H1 (cell line): ENCODE measurements around the gene UROC1. TPM values are rescaled to one million over a fixed set of nuclear protein-coding genes. Genes with fewer than 3 reads are reported as not detected.

Source experiments
- CTCF ChIA-PET: fragments of 300-600 bp; sonication (Branson Sonifier 250); formaldehyde crosslinking; loops from one replicate; lab custom pipeline; 2021; ENCODE audit not compliant: partially characterized antibody; lab: Charles Lee
- POLR2A ChIA-PET: fragments of 300-600 bp; sonication (Branson Sonifier 250); formaldehyde crosslinking; loops from one replicate; lab custom pipeline; 2021; ENCODE audit warnings: inconsistent platforms; ENCODE audit not compliant: partially characterized antibody; lab: Charles Lee
- DNase-seq, 2 experiments: peaks; one replicate each; pipeline versions ENCODE4 v3.0.0 to v3.0.0-alpha.2; 2010 to 2022; ENCODE audit warnings: low spot score in 2 of 2, low read depth in 1 of 2, mixed read lengths in 1 of 2
- FAIRE-seq: peaks from 2 replicates; lab custom pipeline; 2011; peaks lifted over from hg19 to GRCh38; lab: Jason Lieb, UNC
- H2AFZ ChIP-seq: 2 replicates; pipeline ENCODE4 v1.8.1; 2012; ENCODE audit warnings: low read length, inconsistent platforms
- H2AK5ac ChIP-seq: 2 replicates; pipeline ENCODE4 v1.6.1; 2013; ENCODE audit warnings: low read depth, low read length
- H2BK120ac ChIP-seq: replicated peaks from 2 replicates; pipeline ENCODE3; 2013; ENCODE audit warnings: low read depth, low read length, inconsistent platforms
- H2BK12ac ChIP-seq: 2 replicates; pipeline ENCODE4 v1.6.1; 2013; ENCODE audit warnings: low read depth, low read length
- H2BK15ac ChIP-seq: 2 replicates; pipeline ENCODE4 v1.6.1; 2013; ENCODE audit warnings: low read length
- H2BK20ac ChIP-seq: 2 replicates; pipeline ENCODE4 v1.6.1; 2013; ENCODE audit warnings: low read length
- H2BK5ac ChIP-seq: 2 replicates; pipeline ENCODE4 v1.6.1; 2013; ENCODE audit warnings: low read depth, low read length
- H3K14ac ChIP-seq: 2 replicates; pipeline ENCODE4 v1.6.1; 2013; ENCODE audit warnings: inconsistent platforms; ENCODE audit not compliant: insufficient read length
- H3K18ac ChIP-seq: 2 replicates; pipeline ENCODE4 v1.6.1; 2013; ENCODE audit warnings: low read length; ENCODE audit errors: extremely low read depth
- H3K23ac ChIP-seq: 2 replicates; pipeline ENCODE4 v1.6.1; 2013; ENCODE audit warnings: inconsistent platforms; ENCODE audit not compliant: insufficient read length
- H3K23me2 ChIP-seq: 2 replicates; pipeline ENCODE4 v1.6.1; 2013; ENCODE audit warnings: low read depth, low read length
- H3K27ac ChIP-seq: 2 replicates; pipeline ENCODE4 v1.6.1; 2011; ENCODE audit warnings: low read depth, low read length, inconsistent platforms
- H3K27me3 ChIP-seq, 4 experiments: replicated peaks in 1 of 4; 1 replicate in 1 of 4; 2 replicates in 3 of 4; pipeline versions ENCODE4 v1.6.1 to v1.8.1; 2011 to 2013; ENCODE audit warnings: low read length in 3 of 4, mild to moderate bottlenecking in 3 of 4, inconsistent platforms in 2 of 4, mixed read lengths in 2 of 4, moderate library complexity in 1 of 4; ENCODE audit not compliant: control insufficient read depth in 3 of 4, insufficient read depth in 3 of 4; ENCODE audit errors: extremely low read depth in 1 of 4
- H3K36me3 ChIP-seq, 4 experiments: 2 replicates each; pipeline versions ENCODE4 v1.6.1 to v1.8.1; 2011 to 2013; ENCODE audit warnings: mild to moderate bottlenecking in 4 of 4, low read length in 3 of 4, moderate library complexity in 2 of 4, control low read depth in 1 of 4, inconsistent platforms in 1 of 4; ENCODE audit not compliant: insufficient read depth in 4 of 4, control insufficient read depth in 2 of 4
- H3K4ac ChIP-seq: replicated peaks from 2 replicates; pipeline ENCODE3; 2013; ENCODE audit warnings: low read length, low read depth, mixed read lengths, inconsistent platforms; ENCODE audit not compliant: insufficient read length
- H3K4me1 ChIP-seq, 4 experiments: replicated peaks in 1 of 4; 1 replicate in 1 of 4; 2 replicates in 3 of 4; pipeline versions ENCODE4 v1.6.1 to v1.8.1; 2011 to 2013; ENCODE audit warnings: low read length in 3 of 4, inconsistent platforms in 2 of 4, mixed read lengths in 1 of 4; ENCODE audit not compliant: insufficient read depth in 4 of 4, control insufficient read depth in 3 of 4
- H3K4me2 ChIP-seq, 2 experiments: 2 replicates each; pipeline versions ENCODE4 v1.6.1 to v1.8.1; 2011 to 2013; ENCODE audit warnings: low read depth in 2 of 2, low read length in 2 of 2, control low read depth in 1 of 2, inconsistent platforms in 1 of 2, mild to moderate bottlenecking in 1 of 2; ENCODE audit not compliant: insufficient read depth in 1 of 2
- H3K4me3 ChIP-seq, 4 experiments: fragments of 200-600, 300-600 bp in 1 of 4; sonication (generic), shearing (Covaris generic), sonication (Bioruptor Twin) in 1 of 4; 2 replicates each; pipeline versions ENCODE4 v1.5.1 to v1.8.1; 2011 to 2016; ENCODE audit warnings: low read length in 4 of 4, low read depth in 3 of 4, control low read depth in 2 of 4, inconsistent platforms in 2 of 4, mild to moderate bottlenecking in 2 of 4, mixed read lengths in 1 of 4, moderate library complexity in 1 of 4; ENCODE audit not compliant: insufficient read depth in 2 of 4; ENCODE audit errors: extremely low read depth in 1 of 4
- H3K56ac ChIP-seq: replicated peaks from 2 replicates; pipeline ENCODE3; 2013; ENCODE audit warnings: low read depth, mild to moderate bottlenecking, mixed read lengths, low read length, inconsistent platforms; ENCODE audit not compliant: insufficient read length
- H3K79me1 ChIP-seq: 2 replicates; pipeline ENCODE4 v1.6.1; 2013; ENCODE audit warnings: low read depth, low read length, control low read depth
- H3K79me2 ChIP-seq, 2 experiments: 2 replicates each; pipeline versions ENCODE4 v1.6.1 to v1.8.1; 2012 to 2013; ENCODE audit warnings: low read length in 2 of 2, mild to moderate bottlenecking in 2 of 2, inconsistent platforms in 1 of 2; ENCODE audit not compliant: insufficient read depth in 2 of 2, control insufficient read depth in 1 of 2
- H3K9ac ChIP-seq, 4 experiments: replicated peaks in 1 of 4; 1 replicate in 1 of 4; 2 replicates in 3 of 4; pipeline versions ENCODE4 v1.6.1 to v1.8.1; 2011 to 2013; ENCODE audit warnings: low read depth in 3 of 4, low read length in 3 of 4, control low read depth in 2 of 4, mild to moderate bottlenecking in 2 of 4, moderate library complexity in 2 of 4, inconsistent platforms in 1 of 4; ENCODE audit errors: extremely low read depth in 1 of 4
- H3K9me3 ChIP-seq, 2 experiments: 2 replicates each; pipeline versions ENCODE4 v1.6.1 to v1.8.1; 2012 to 2013; ENCODE audit warnings: mild to moderate bottlenecking in 2 of 2, moderate library complexity in 2 of 2, control low read depth in 1 of 2, inconsistent platforms in 1 of 2, low read depth in 1 of 2, low read length in 1 of 2, mixed read lengths in 1 of 2; ENCODE audit not compliant: insufficient read depth in 2 of 2
- H4K20me1 ChIP-seq, 2 experiments: replicated peaks in 1 of 2; 2 replicates each; pipeline versions ENCODE3 to v1.8.1; 2011 to 2013; ENCODE audit warnings: inconsistent platforms in 2 of 2, low read length in 2 of 2, mild to moderate bottlenecking in 1 of 2; ENCODE audit not compliant: insufficient read depth in 2 of 2, control insufficient read depth in 1 of 2
- H4K5ac ChIP-seq: 2 replicates; pipeline ENCODE4 v1.6.1; 2013; ENCODE audit warnings: low read length, low read depth, mixed read lengths, inconsistent platforms; ENCODE audit not compliant: insufficient read length
- H4K8ac ChIP-seq: 2 replicates; pipeline ENCODE4 v1.8.0; 2013; ENCODE audit warnings: mild to moderate bottlenecking, moderate library complexity, low read length, inconsistent platforms; ENCODE audit not compliant: insufficient read depth; ENCODE audit errors: extremely low read depth
- H4K91ac ChIP-seq: replicated peaks from 2 replicates; pipeline ENCODE3; 2013; ENCODE audit warnings: low read length, mixed read lengths, inconsistent platforms; ENCODE audit not compliant: insufficient read length
- ASH2L ChIP-seq: fragments of 200-600, 300-600 bp; sonication (generic); IDR thresholded peaks from one replicate; pipeline ENCODE4 v1.7.1; 2017; ENCODE audit warnings: low read length
- EZH2 ChIP-seq: fragments of 200-600 bp; sonication (generic); IDR thresholded peaks from 2 replicates; pipeline ENCODE4 v1.7.1; 2012; ENCODE audit warnings: low read depth, mild to moderate bottlenecking, moderate library complexity, low read length, inconsistent platforms; ENCODE audit not compliant: severe bottlenecking
- GTF2F1 ChIP-seq: IDR thresholded peaks from 2 replicates; pipeline ENCODE4 v1.6.1; 2012; ENCODE audit warnings: low read depth, low read length, improper control_type of control experiment, borderline replicate concordance
- RFX5 ChIP-seq: IDR thresholded peaks from 2 replicates; pipeline ENCODE4 v1.6.1; 2011; ENCODE audit warnings: low read depth, low read length, improper control_type of control experiment, borderline replicate concordance
- RXRA ChIP-seq: IDR thresholded peaks from 2 replicates; pipeline ENCODE4 v1.6.1; 2011; ENCODE audit warnings: low read depth, mild to moderate bottlenecking, low read length, moderate library complexity; ENCODE audit not compliant: insufficient read depth
- SAP30 ChIP-seq: fragments of 300-600 bp; sonication (generic); IDR thresholded peaks from 2 replicates; pipeline ENCODE4 v1.7.1; 2012; ENCODE audit warnings: low read length, moderate library complexity, mild to moderate bottlenecking, inconsistent platforms; ENCODE audit not compliant: insufficient read depth, insufficient replicate concordance
- SP4 ChIP-seq: IDR thresholded peaks from 2 replicates; pipeline ENCODE4 v1.6.1; 2012; ENCODE audit warnings: low read length, inconsistent platforms
- WGBS, 2 experiments: shearing (Covaris generic) in 1 of 2; methylation state at CpG; one replicate each; pipeline versions ENCODE4 v1.1.6 to v1.1.7; 2013 to 2015; ENCODE audit warnings: low lambda C conversion rate in 2 of 2, mixed read lengths in 2 of 2, inconsistent platforms in 1 of 2, low coverage in 1 of 2, missing lambda C conversion rate in 1 of 2; ENCODE audit not compliant: insufficient replicate concordance in 2 of 2, insufficient coverage in 1 of 2, insufficient read length in 1 of 2; ENCODE audit errors: extremely low coverage in 1 of 2, missing lambda C conversion rate in 1 of 2; 5-methylcytosine and 5-hydroxymethylcytosine counted together
- polyA plus RNA-seq, 7 experiments: library from polyadenylated mRNA; depleted of rRNA in 3 of 7; stranded (reverse) in 5 of 7; unstranded in 2 of 7; fragments of >200 nt in 5 of 7; fragments of 200-250 nt in 2 of 7; gene quantifications; 1 replicate in 5 of 7; 2 replicates in 1 of 7; 4 replicates in 1 of 7; pipeline versions ENCODE4 v1.2.1 to v1.2.3, GENCODE V29; 2011 to 2013; ENCODE audit warnings: missing spikeins in 2 of 7, mixed read lengths in 2 of 7
- total RNA-seq: library from RNA; stranded (reverse); fragmentation: NEBNext Ultra II Directional; extraction: Animal tissue kit (Norgen Biotek cat#: 25700); gene quantifications from 2 replicates; pipeline ENCODE4 v1.2.1, GENCODE V29; 2021

The UROC1 gene
- total and polyA plus RNA-seq, 2 of the 8 experiments (the other 6 are each of a cell fraction or from before 2014, with no cell fraction given) = 0.03 TPM; not detected in 1

- no peak overlapping the region for H3K56ac ChIP-seq
- FAIRE-seq (no peak), DNase-seq (no peak)
- no peaks in the 10 kb centered on the region for H3K79me1 ChIP-seq
- H2AFZ ChIP-seq = no peak overlapping the region
- POLR2A ChIA-PET = no interaction called here
- H3K4me2 ChIP-seq = no peak overlapping the region
- H2BK12ac ChIP-seq = no peak overlapping the region
- no peak overlapping the region for H4K5ac ChIP-seq
- H3K79me2 ChIP-seq = no peaks in the 10 kb centered on the region
- no peak for TF ChIP-seq RFX5
- no peak for TF ChIP-seq SAP30
- no peak for TF ChIP-seq RXRA
- no peak for TF ChIP-seq SP4
- no peak for TF ChIP-seq ASH2L
- no peak for TF ChIP-seq EZH2
- no peak for TF ChIP-seq GTF2F1
- TF ChIP-seq, all 59 proteins: peak for 0
- Histone ChIP-seq H3K14ac (no peak overlapping the region), H2AK5ac (no peak overlapping the region), H4K20me1 (no peaks in the 10 kb centered on the region), H3K9ac (no peak overlapping the region), H2BK15ac (no peak overlapping the region), H3K23me2 (no peaks in the 10 kb centered on the region; the same call in 1 of the 2 replicates), H3K23ac (no peak overlapping the region), H3K4ac (no peak overlapping the region), H3K4me3 (no peak overlapping the region), H3K4me1 (no peaks in the 10 kb centered on the region; a peak in 1 of 7 replicates), H4K91ac (no peak overlapping the region), H3K18ac (no peak overlapping the region), H3K27ac (no peak overlapping the region), H3K9me3 (no peaks in the 10 kb centered on the region), H2BK20ac (no peak overlapping the region), H2BK120ac (no peak overlapping the region), H3K27me3 (no peaks in the 10 kb centered on the region), H4K8ac (no peak overlapping the region), H3K36me3 (no peaks in the 10 kb centered on the region), H2BK5ac (no peak overlapping the region)
- 100% methylated on average over 1 of the region's 6 CpGs; no CpG with 5 or more reads in 1 of the 2 experiments for WGBS, 2 experiments
- CTCF ChIA-PET = interaction anchor here (0.5 to 0.8 kb wide), 2 partner anchors 32 to 143 kb away, joined by 3 read pairs; no protein-coding TSS in a partner anchor
Observed at GRCh38 chr3:126516152-126516935, 1.2 kb downstream of the UROC1 start.
